GM23338 (cell line): ENCODE data around the gene SRSF12.

ENCODE experiments used
- CREB1 ChIP-seq: fragments of 250-450 bp; sonication (Bioruptor Pico); IDR thresholded peaks from 2 replicates; pipeline ENCODE4 v1.5.0; 2020; ENCODE audit warnings: low read depth, mild to moderate bottlenecking, moderate library complexity
- EZH2 ChIP-seq: fragments of 200-600 bp; sonication (generic); IDR thresholded peaks from one replicate; pipeline ENCODE4 v1.8.0; 2017; ENCODE audit warnings: antibody characterized with exemption, mild to moderate bottlenecking, low read depth; ENCODE audit not compliant: unreplicated experiment
- EZH2phosphoT487 ChIP-seq: fragments of 200-600 bp; sonication (generic); IDR thresholded peaks from one replicate; pipeline ENCODE4 v1.8.1; 2018; ENCODE audit warnings: antibody characterized with exemption; ENCODE audit not compliant: unreplicated experiment
- JUNB ChIP-seq: IDR thresholded peaks from one replicate; pipeline ENCODE4 v1.6.1; 2016; ENCODE audit warnings: antibody characterized with exemption; ENCODE audit not compliant: unreplicated experiment
- POLR2AphosphoS5 ChIP-seq: IDR thresholded peaks from 2 replicates; pipeline ENCODE4 v1.6.1; 2016; ENCODE audit warnings: antibody characterized with exemption, low read depth
- ZNF114 ChIP-seq: fragments of 250-450 bp; sonication (Bioruptor Pico); IDR thresholded peaks from 2 replicates; pipeline ENCODE4 v1.5.0; 2020; ENCODE audit warnings: mild to moderate bottlenecking, moderate library complexity
- ZNF331 ChIP-seq: fragments of 250-450 bp; sonication (Bioruptor Pico); IDR thresholded peaks from 2 replicates; pipeline ENCODE4 v1.5.0; 2020; ENCODE audit warnings: low read depth, mild to moderate bottlenecking, moderate library complexity
- TF ChIP-seq, protein P1 (sequence below), 2 experiments: fragments of 200-600 bp in 1 of 2; sonication (generic) in 1 of 2; conservative IDR thresholded peaks; 2 replicates each; pipeline versions ENCODE4 v1.5.1 to v1.6.1; 2016 to 2017; ENCODE audit warnings: antibody characterized with exemption in 2 of 2, low read depth in 2 of 2, mild to moderate bottlenecking in 2 of 2, moderate library complexity in 1 of 2
- TF ChIP-seq, protein P2 (sequence below): IDR thresholded peaks from 2 replicates; pipeline ENCODE4 v1.6.1; 2016; ENCODE audit warnings: antibody characterized with exemption
- TF ChIP-seq, protein P3 (sequence below): IDR thresholded peaks from one replicate; pipeline ENCODE4 v1.6.1; 2018; ENCODE audit warnings: antibody characterized with exemption; ENCODE audit not compliant: unreplicated experiment
- TF ChIP-seq, protein P4 (sequence below): fragments of 250-450 bp; sonication (Bioruptor Pico); IDR thresholded peaks from 2 replicates; pipeline ENCODE4 v1.5.0; 2020; ENCODE audit warnings: mild to moderate bottlenecking, moderate library complexity

DNA sequence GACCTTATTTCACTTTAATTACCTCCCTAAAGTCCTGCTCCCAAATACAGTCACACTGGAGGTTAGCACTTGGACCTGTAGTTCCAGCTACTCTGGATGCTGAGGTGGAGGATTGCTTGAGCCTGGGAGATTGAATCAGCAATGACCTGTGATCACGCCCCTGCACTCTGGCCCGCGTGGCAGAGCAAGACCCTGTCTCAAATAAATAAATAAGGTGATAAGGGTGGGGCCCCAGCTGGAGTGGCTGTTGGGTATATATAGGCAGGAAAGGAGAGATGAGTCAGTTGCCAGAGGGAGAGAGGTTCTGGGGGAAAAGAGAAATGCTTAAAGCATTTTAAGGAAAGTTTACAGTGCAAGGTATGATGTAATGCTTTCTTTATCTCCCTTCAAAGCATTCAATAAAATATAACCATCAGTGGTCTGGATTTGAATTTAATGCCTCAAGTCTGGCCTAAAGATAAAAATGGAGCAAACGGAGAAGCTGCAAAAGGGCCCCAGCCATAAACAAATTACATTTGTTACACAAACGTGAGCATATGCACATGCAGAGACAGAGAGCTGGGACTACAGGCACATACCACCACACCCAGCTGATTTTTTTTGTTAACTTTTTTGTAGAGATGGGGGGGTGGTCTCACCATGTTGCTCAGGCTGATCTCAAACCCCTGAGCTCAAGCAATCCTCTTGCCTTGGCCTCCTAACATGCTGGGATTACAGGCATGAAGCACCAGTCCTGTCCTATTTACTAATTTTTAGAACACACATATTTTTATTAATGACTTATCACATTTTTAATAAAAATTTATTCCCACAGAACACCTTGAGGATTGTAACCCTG is 21.9 kb upstream of the SRSF12 start:
- TF ChIP-seq, protein P1, sequence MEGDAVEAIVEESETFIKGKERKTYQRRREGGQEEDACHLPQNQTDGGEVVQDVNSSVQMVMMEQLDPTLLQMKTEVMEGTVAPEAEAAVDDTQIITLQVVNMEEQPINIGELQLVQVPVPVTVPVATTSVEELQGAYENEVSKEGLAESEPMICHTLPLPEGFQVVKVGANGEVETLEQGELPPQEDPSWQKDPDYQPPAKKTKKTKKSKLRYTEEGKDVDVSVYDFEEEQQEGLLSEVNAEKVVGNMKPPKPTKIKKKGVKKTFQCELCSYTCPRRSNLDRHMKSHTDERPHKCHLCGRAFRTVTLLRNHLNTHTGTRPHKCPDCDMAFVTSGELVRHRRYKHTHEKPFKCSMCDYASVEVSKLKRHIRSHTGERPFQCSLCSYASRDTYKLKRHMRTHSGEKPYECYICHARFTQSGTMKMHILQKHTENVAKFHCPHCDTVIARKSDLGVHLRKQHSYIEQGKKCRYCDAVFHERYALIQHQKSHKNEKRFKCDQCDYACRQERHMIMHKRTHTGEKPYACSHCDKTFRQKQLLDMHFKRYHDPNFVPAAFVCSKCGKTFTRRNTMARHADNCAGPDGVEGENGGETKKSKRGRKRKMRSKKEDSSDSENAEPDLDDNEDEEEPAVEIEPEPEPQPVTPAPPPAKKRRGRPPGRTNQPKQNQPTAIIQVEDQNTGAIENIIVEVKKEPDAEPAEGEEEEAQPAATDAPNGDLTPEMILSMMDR (conservative IDR thresholded peaks at IDR 0.05; ENCODE audit: low read depth in 2 of 2): no peak
- TF ChIP-seq EZH2 (no peak), CREB1 (CRISPR knock-in tag) (no peak), EZH2phosphoT487 (no peak), POLR2AphosphoS5 (no peak), ZNF114 (CRISPR knock-in tag) (no peak), JUNB (no peak), ZNF331 (no peak)
- TF ChIP-seq, protein P2, sequence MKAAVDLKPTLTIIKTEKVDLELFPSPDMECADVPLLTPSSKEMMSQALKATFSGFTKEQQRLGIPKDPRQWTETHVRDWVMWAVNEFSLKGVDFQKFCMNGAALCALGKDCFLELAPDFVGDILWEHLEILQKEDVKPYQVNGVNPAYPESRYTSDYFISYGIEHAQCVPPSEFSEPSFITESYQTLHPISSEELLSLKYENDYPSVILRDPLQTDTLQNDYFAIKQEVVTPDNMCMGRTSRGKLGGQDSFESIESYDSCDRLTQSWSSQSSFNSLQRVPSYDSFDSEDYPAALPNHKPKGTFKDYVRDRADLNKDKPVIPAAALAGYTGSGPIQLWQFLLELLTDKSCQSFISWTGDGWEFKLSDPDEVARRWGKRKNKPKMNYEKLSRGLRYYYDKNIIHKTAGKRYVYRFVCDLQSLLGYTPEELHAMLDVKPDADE: no peak
- TF ChIP-seq, protein P3, sequence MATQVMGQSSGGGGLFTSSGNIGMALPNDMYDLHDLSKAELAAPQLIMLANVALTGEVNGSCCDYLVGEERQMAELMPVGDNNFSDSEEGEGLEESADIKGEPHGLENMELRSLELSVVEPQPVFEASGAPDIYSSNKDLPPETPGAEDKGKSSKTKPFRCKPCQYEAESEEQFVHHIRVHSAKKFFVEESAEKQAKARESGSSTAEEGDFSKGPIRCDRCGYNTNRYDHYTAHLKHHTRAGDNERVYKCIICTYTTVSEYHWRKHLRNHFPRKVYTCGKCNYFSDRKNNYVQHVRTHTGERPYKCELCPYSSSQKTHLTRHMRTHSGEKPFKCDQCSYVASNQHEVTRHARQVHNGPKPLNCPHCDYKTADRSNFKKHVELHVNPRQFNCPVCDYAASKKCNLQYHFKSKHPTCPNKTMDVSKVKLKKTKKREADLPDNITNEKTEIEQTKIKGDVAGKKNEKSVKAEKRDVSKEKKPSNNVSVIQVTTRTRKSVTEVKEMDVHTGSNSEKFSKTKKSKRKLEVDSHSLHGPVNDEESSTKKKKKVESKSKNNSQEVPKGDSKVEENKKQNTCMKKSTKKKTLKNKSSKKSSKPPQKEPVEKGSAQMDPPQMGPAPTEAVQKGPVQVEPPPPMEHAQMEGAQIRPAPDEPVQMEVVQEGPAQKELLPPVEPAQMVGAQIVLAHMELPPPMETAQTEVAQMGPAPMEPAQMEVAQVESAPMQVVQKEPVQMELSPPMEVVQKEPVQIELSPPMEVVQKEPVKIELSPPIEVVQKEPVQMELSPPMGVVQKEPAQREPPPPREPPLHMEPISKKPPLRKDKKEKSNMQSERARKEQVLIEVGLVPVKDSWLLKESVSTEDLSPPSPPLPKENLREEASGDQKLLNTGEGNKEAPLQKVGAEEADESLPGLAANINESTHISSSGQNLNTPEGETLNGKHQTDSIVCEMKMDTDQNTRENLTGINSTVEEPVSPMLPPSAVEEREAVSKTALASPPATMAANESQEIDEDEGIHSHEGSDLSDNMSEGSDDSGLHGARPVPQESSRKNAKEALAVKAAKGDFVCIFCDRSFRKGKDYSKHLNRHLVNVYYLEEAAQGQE: no peak
- TF ChIP-seq, protein P4, sequence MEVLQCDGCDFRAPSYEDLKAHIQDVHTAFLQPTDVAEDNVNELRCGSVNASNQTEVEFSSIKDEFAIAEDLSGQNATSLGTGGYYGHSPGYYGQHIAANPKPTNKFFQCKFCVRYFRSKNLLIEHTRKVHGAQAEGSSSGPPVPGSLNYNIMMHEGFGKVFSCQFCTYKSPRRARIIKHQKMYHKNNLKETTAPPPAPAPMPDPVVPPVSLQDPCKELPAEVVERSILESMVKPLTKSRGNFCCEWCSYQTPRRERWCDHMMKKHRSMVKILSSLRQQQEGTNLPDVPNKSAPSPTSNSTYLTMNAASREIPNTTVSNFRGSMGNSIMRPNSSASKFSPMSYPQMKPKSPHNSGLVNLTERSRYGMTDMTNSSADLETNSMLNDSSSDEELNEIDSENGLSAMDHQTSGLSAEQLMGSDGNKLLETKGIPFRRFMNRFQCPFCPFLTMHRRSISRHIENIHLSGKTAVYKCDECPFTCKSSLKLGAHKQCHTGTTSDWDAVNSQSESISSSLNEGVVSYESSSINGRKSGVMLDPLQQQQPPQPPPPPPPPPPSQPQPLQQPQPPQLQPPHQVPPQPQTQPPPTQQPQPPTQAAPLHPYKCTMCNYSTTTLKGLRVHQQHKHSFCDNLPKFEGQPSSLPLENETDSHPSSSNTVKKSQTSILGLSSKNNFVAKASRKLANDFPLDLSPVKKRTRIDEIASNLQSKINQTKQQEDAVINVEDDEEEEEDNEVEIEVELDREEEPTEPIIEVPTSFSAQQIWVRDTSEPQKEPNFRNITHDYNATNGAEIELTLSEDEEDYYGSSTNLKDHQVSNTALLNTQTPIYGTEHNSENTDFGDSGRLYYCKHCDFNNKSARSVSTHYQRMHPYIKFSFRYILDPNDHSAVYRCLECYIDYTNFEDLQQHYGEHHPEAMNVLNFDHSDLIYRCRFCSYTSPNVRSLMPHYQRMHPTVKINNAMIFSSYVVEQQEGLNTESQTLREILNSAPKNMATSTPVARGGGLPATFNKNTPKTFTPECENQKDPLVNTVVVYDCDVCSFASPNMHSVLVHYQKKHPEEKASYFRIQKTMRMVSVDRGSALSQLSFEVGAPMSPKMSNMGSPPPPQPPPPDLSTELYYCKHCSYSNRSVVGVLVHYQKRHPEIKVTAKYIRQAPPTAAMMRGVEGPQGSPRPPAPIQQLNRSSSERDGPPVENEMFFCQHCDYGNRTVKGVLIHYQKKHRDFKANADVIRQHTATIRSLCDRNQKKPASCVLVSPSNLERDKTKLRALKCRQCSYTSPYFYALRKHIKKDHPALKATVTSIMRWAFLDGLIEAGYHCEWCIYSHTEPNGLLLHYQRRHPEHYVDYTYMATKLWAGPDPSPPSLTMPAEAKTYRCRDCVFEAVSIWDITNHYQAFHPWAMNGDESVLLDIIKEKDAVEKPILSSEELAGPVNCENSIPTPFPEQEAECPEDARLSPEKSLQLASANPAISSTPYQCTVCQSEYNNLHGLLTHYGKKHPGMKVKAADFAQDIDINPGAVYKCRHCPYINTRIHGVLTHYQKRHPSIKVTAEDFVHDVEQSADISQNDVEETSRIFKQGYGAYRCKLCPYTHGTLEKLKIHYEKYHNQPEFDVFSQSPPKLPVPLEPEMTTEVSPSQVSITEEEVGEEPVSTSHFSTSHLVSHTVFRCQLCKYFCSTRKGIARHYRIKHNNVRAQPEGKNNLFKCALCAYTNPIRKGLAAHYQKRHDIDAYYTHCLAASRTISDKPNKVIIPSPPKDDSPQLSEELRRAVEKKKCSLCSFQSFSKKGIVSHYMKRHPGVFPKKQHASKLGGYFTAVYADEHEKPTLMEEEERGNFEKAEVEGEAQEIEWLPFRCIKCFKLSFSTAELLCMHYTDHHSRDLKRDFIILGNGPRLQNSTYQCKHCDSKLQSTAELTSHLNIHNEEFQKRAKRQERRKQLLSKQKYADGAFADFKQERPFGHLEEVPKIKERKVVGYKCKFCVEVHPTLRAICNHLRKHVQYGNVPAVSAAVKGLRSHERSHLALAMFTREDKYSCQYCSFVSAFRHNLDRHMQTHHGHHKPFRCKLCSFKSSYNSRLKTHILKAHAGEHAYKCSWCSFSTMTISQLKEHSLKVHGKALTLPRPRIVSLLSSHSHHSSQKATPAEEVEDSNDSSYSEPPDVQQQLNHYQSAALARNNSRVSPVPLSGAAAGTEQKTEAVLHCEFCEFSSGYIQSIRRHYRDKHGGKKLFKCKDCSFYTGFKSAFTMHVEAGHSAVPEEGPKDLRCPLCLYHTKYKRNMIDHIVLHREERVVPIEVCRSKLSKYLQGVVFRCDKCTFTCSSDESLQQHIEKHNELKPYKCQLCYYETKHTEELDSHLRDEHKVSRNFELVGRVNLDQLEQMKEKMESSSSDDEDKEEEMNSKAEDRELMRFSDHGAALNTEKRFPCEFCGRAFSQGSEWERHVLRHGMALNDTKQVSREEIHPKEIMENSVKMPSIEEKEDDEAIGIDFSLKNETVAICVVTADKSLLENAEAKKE: no peak
